Vagina (tissue), 2 donors: ENCODE measurements around the gene TPM4.

ENCODE experiments used
- CTCF ChIP-seq, 3 experiments: fragments of 450-650 bp in 2 of 3; fragments of 200-600 bp in 1 of 3; sonication (generic) in 1 of 3; IDR thresholded peaks; one replicate each; pipeline ENCODE4 v1.5.1; 2017 to 2019; ENCODE audit warnings: antibody characterized with exemption in 3 of 3, mild to moderate bottlenecking in 2 of 3, moderate library complexity in 2 of 3
- POLR2AphosphoS5 ChIP-seq, 2 donors: sonication (generic); formaldehyde crosslinking; IDR thresholded peaks; one replicate each; pipeline ENCODE4 v1.9.0; 2017; ENCODE audit warnings: antibody characterized with exemption in 2 of 2, mild to moderate bottlenecking in 2 of 2, low read depth in 1 of 2; ENCODE audit not compliant: insufficient read depth in 1 of 2

- no peak for TF ChIP-seq POLR2AphosphoS5 (IDR thresholded peaks at IDR 0.05; ENCODE audit: insufficient read depth in 1 of 2, low read depth in 1 of 2)
- TF ChIP-seq CTCF (IDR thresholded peaks at IDR 0.05), result no peak
Observed at GRCh38 chr19:16038196-16038695, 38.0 kb upstream of the TPM4 start.
